ENCODE measurements around the gene ERGIC3.

ERGIC3 gene

GRCh38 chr20:35503281-35503680 is 38.6 kb upstream of the ERGIC3 start:
- TF ChIP-seq CTCF (IDR thresholded peaks at IDR 0.05; ENCODE audit: extremely low read depth, missing control alignments) = no peak
- no peak for DNase-seq (ENCODE audit: low spot score)

- TF ChIP-seq CTCF (IDR thresholded peaks at IDR 0.05; ENCODE audit: extremely low read depth, missing control alignments) = no peak
Measured at GRCh38 chr20:35503841-35504561, 37.9 kb upstream of the ERGIC3 start.

GRCh38 chr20:35504751-35505150 is 37.1 kb upstream of the ERGIC3 start:
- no peak for DNase-seq (ENCODE audit: low spot score)
- no peak for TF ChIP-seq CTCF (IDR thresholded peaks at IDR 0.05; ENCODE audit: extremely low read depth, missing control alignments)

More at GRCh38 chr20:35503841-35504561, 37.9 kb upstream of the ERGIC3 start:
- no peak for DNase-seq (ENCODE audit: low spot score)

GRCh38 chr20:35506179-35506578 is 35.7 kb upstream of the ERGIC3 start:
- DNase-seq (ENCODE audit: low spot score) = no peak
- no peak for TF ChIP-seq CTCF (IDR thresholded peaks at IDR 0.05; ENCODE audit: extremely low read depth, missing control alignments)

- no peak for DNase-seq (ENCODE audit: low spot score)
- TF ChIP-seq CTCF (IDR thresholded peaks at IDR 0.05; ENCODE audit: extremely low read depth, missing control alignments) = no peak
Measured at GRCh38 chr20:35506872-35507638, 34.8 kb upstream of the ERGIC3 start.

GRCh38 chr20:35508493-35509218 is 33.2 kb upstream of the ERGIC3 start:
- no peak for DNase-seq (ENCODE audit: low spot score)
- TF ChIP-seq CTCF (IDR thresholded peaks at IDR 0.05; ENCODE audit: extremely low read depth, missing control alignments) = no peak

Data from GM20000 (cell line).